DMS 273 (cell line): Measurements from ENCODE around the gene KCTD4.

Experiments used
- DNase-seq: peaks from one replicate; lab custom pipeline; 2025; ENCODE audit not compliant: unreplicated experiment; lab: John Stamatoyannopoulos, UW

Gene KCTD4

GRCh38 chr13:45179428-45179827 lies 21.4 kb downstream of the KCTD4 start:
- DNase-seq, result no peak

GRCh38 chr13:45178349-45179162 lies 22.3 kb downstream of the KCTD4 start:
- DNase-seq, result peak; percentile 27

DNA sequence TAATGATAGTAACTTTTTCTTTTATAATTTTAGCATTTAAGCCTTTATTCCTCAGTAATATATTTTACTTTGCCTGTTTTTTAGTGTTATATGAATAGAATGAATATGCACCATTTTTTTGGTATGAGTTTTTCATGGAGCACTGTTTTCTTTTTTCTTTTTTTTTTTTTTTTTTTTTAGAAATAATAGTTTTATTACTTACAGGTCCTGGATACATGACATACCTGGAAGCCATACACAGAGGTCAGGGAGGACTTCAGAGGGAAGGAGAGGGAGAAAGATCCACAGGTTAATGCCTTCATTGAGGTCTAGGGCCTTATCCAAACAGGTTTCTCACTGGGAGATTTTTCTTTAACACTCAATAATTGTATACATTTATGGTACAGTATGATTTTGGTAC lies 26.4 kb downstream of the KCTD4 start:
- DNase-seq, result no peak

DNA sequence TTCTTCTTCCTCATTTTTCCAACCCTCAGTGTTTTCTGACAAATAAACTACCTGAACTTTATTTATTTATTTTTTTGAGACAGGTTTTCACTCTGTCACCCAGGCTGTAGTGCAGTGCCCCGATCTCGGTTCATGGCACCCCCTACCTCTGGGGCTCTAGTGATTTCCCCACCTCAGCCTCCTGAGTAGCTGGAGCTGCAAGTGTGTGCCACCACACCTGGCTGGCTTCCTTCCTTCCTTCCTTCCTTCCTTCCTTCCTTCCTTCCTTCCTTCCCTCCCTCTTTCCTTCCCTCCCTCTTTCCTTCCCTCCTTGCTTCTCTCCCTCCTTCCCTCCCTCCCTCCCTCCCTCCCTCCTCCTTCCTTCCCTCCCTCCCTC lies 32.3 kb downstream of the KCTD4 start:
- DNase-seq, result no peak

GRCh38 chr13:45167611-45168554 lies 33.0 kb downstream of the KCTD4 start:
- peak; percentile 49 for DNase-seq

GRCh38 chr13:45166858-45167257 lies 34.0 kb downstream of the KCTD4 start:
- DNase-seq, result no peak

GRCh38 chr13:45162821-45163220 lies 38.0 kb downstream of the KCTD4 start:
- DNase-seq, result no peak

DNA sequence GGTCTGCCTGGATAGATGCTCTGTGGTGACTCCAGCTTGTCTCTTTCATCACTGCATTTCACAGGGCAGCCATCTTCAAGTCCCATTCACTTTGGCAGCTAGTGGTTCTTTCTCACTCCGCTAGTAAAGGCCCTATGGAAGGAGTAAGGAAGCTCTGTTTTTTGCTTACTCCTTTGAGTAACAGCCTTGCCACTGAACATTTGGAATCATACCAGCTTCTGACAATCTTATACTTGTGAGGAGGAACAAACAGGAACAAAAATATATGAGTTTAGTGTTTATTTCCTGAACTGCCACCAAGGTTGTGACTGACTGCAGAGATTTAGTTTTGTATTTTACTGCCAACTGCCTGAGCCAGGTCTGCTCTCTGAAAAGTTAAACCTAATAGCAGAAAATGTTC lies 38.7 kb downstream of the KCTD4 start:
- DNase-seq, result no peak

DNA sequence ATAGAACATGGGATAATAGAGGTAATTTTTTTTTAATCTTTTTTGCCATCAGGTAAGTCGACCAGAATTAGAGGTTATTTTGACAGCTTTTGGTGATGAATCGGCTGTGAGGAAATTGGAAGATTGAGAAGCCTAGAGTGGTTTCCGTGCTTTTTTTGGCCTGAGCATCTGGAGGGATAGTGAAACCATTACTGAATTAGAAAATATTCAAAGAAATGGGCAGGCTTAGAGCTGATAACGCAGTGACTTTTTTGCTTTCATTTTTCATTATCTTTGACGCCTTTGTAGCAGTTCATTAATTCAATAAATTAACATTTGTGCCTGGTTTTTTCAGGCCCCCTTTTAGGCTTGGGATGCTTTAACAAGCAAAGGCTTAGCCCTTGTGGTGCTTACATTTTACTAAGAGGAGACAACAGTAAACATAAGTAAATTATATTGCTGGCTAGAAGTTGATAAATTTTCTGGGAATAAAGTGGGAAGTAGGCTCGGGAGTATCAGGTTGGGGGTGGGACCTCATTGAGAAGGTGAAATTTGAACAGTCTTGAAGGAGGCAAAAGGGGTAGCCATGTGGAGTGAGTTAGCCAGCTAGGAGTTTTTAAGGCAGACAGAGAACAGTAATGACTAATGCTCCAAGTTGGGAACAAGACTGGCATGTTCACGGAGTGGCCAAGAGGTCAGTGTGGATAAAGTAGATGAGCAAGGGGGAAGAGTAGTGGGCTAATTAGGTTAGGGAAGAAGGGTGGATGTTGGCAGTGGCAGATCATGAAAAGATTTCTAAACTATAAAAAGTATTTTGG lies 44.1 kb downstream of the KCTD4 start:
- no peak for DNase-seq

- DNase-seq, result no peak
Measured at GRCh38 chr13:45149964-45150363, 50.9 kb downstream of the KCTD4 start.

- no peak for DNase-seq
Measured at GRCh38 chr13:45143346-45143751, 57.5 kb downstream of the KCTD4 start.
